Measurements from ENCODE around the gene SECISBP2. TPM values are rescaled to one million over a fixed set of nuclear protein-coding genes. Genes with fewer than 3 reads are reported as not detected.

SECISBP2 gene
- total and polyA plus RNA-seq, 2 experiments from 2014 or later = 30.6 to 43.8 TPM

GRCh38 chr9:89376286-89376685, 58.0 kb downstream of the SECISBP2 start:
- no peak overlapping the region for H3K4me2 ChIP-seq
- DNase-seq (ENCODE audit: low spot score) = no peak
- no peaks in the 10 kb centered on the region for H3K9me2 ChIP-seq (replicated peaks; ENCODE audit: insufficient read depth)
- no peak overlapping the region for H3K27ac ChIP-seq
- TF ChIP-seq CTCF (IDR thresholded peaks at IDR 0.05; ENCODE audit: poor library complexity) = no peak
- no peak for TF ChIP-seq EZH2 (IDR thresholded peaks at IDR 0.05; ENCODE audit: borderline replicate concordance)
- TF ChIP-seq EZH2phosphoT487 (IDR thresholded peaks at IDR 0.05; ENCODE audit: low read depth, severe bottlenecking, unreplicated experiment) = no peak
- 95% methylated on average over 4 of the region's 4 CpGs for WGBS (ENCODE audit: low lambda C conversion rate, missing lambda C conversion rate)
- no peaks in the 10 kb centered on the region for H3K79me2 ChIP-seq
- no peak overlapping the region for H2AFZ ChIP-seq
- H3K4me3 ChIP-seq = no peak overlapping the region
- H3K27me3 ChIP-seq = no peaks in the 10 kb centered on the region
- no peaks in the 10 kb centered on the region for H3K4me1 ChIP-seq (ENCODE audit: insufficient read depth)
- H4K20me1 ChIP-seq (ENCODE audit: insufficient read depth, poor library complexity, severe bottlenecking) = no peaks in the 10 kb centered on the region
- H3K36me3 ChIP-seq (replicated peaks; ENCODE audit: insufficient read depth, low read depth) = no peaks in the 10 kb centered on the region
- H3K9me3 ChIP-seq (ENCODE audit: low read depth) = no peaks in the 10 kb centered on the region

- no peaks in the 10 kb centered on the region for H3K4me1 ChIP-seq (ENCODE audit: insufficient read depth)
- 92% methylated on average over 17 of the region's 17 CpGs for WGBS (ENCODE audit: low lambda C conversion rate, missing lambda C conversion rate)
- H3K27me3 ChIP-seq = no peaks in the 10 kb centered on the region
- no peak overlapping the region for H3K4me3 ChIP-seq
- no peaks in the 10 kb centered on the region for H4K20me1 ChIP-seq (ENCODE audit: insufficient read depth, poor library complexity, severe bottlenecking)
- no peak for DNase-seq (ENCODE audit: low spot score)
- H2AFZ ChIP-seq = no peak overlapping the region
- no peaks in the 10 kb centered on the region for H3K36me3 ChIP-seq (replicated peaks; ENCODE audit: insufficient read depth, low read depth)
- no peak overlapping the region for H3K27ac ChIP-seq
- no peaks in the 10 kb centered on the region for H3K9me3 ChIP-seq (ENCODE audit: low read depth)
- H3K9me2 ChIP-seq (replicated peaks; ENCODE audit: insufficient read depth) = no peaks in the 10 kb centered on the region
- H3K79me2 ChIP-seq = no peaks in the 10 kb centered on the region
- no peak overlapping the region for H3K4me2 ChIP-seq
- TF ChIP-seq EZH2 (IDR thresholded peaks at IDR 0.05; ENCODE audit: borderline replicate concordance) (no peak), EZH2phosphoT487 (IDR thresholded peaks at IDR 0.05; ENCODE audit: low read depth, severe bottlenecking, unreplicated experiment) (no peak), CTCF (IDR thresholded peaks at IDR 0.05; ENCODE audit: poor library complexity) (no peak)
These were observed 58.5 kb downstream of the SECISBP2 start for GRCh38 chr9:89376741-89377351.

- 91% methylated on average over 11 of the region's 12 CpGs for WGBS (ENCODE audit: low lambda C conversion rate, missing lambda C conversion rate)
- Histone ChIP-seq H3K36me3 (replicated peaks; ENCODE audit: insufficient read depth, low read depth) (no peaks in the 10 kb centered on the region), H4K20me1 (ENCODE audit: insufficient read depth, poor library complexity, severe bottlenecking) (no peaks in the 10 kb centered on the region)
These were observed 59.1 kb downstream of the SECISBP2 start for GRCh38 chr9:89377411-89377810.

More at GRCh38 chr9:89377411-89377810, 59.1 kb downstream of the SECISBP2 start:
- no peak overlapping the region for H3K4me3 ChIP-seq
- H3K79me2 ChIP-seq = no peaks in the 10 kb centered on the region
- H3K27me3 ChIP-seq = no peaks in the 10 kb centered on the region
- no peaks in the 10 kb centered on the region for H3K4me1 ChIP-seq (ENCODE audit: insufficient read depth)
- TF ChIP-seq CTCF (IDR thresholded peaks at IDR 0.05; ENCODE audit: poor library complexity) (no peak), EZH2 (IDR thresholded peaks at IDR 0.05; ENCODE audit: borderline replicate concordance) (no peak), EZH2phosphoT487 (IDR thresholded peaks at IDR 0.05; ENCODE audit: low read depth, severe bottlenecking, unreplicated experiment) (no peak)
- H3K9me3 ChIP-seq (ENCODE audit: low read depth) = no peaks in the 10 kb centered on the region
- H3K9me2 ChIP-seq (replicated peaks; ENCODE audit: insufficient read depth) = no peaks in the 10 kb centered on the region
- H3K4me2 ChIP-seq = no peak overlapping the region
- no peak overlapping the region for H3K27ac ChIP-seq
- DNase-seq (ENCODE audit: low spot score) = no peak
- H2AFZ ChIP-seq = no peak overlapping the region
